Muscle of leg (tissue), 16 donors: ENCODE results near the gene CCDC17. TPM values are rescaled to one million over a fixed set of nuclear protein-coding genes. Genes with fewer than 3 reads are reported as not detected.

ENCODE experiments used
- DNase-seq: peaks from one replicate; pipeline ENCODE4 v3.0.0; 2013
- H3K27ac ChIP-seq: one replicate; pipeline ENCODE4 v1.5.1; 2013; ENCODE audit warnings: mild to moderate bottlenecking, low read length, control low read depth
- H3K27me3 ChIP-seq: one replicate; pipeline ENCODE4 v1.6.1; 2013; ENCODE audit warnings: low read length; ENCODE audit not compliant: control insufficient read depth, insufficient read depth
- H3K36me3 ChIP-seq: one replicate; pipeline ENCODE4 v1.6.1; 2013; ENCODE audit warnings: low read length; ENCODE audit not compliant: control insufficient read depth, insufficient read depth
- H3K4me1 ChIP-seq: one replicate; pipeline ENCODE4 v1.6.1; 2013; ENCODE audit warnings: low read length; ENCODE audit not compliant: control insufficient read depth, insufficient read depth
- H3K4me3 ChIP-seq: one replicate; pipeline ENCODE4 v1.5.1; 2013; ENCODE audit warnings: low read length, control low read depth
- H3K9me3 ChIP-seq: replicated peaks from 2 replicates; pipeline ENCODE4 v1.6.1; 2013; ENCODE audit warnings: low read depth, low read length; ENCODE audit not compliant: control insufficient read depth
- WGBS: methylation state at CpG from one replicate; pipeline ENCODE4 v1.1.5; 2013; ENCODE audit warnings: missing lambda C conversion rate; ENCODE audit not compliant: insufficient coverage; 5-methylcytosine and 5-hydroxymethylcytosine counted together
- long read RNA-seq, 11 donors: transcript quantifications; one replicate each; lab custom pipeline, GENCODE V29; 2026
- polyA plus RNA-seq, 8 donors: library from polyadenylated mRNA; unstranded; fragments of 120-200 nt; gene quantifications; one replicate each; pipeline versions ENCODE4 v1.2.1 to v1.2.3, GENCODE V29; 2013; ENCODE audit warnings: inconsistent platforms in 1 of 8, low replicate concordance in 1 of 8; ENCODE audit not compliant: insufficient read length in 8 of 8, insufficient read depth in 1 of 8
- total RNA-seq: library from RNA; stranded (reverse); fragments of 120-200 nt; gene quantifications from one replicate; pipeline ENCODE4 v1.2.4, GENCODE V29; 2013

CCDC17 gene
- 1.2 TPM for total RNA-seq
- 1 to 10 TPM in 5 of 8 donors, under 1 TPM in 3; 0.71 to 2.0 (median 1.5) TPM for polyA plus RNA-seq
- long read RNA-seq, donor 1: 0 reads
- long read RNA-seq, donor 2: 0 reads
- long read RNA-seq, donor 3: 0 reads
- long read RNA-seq, donor 4: 0 reads
- long read RNA-seq, donor 5: 0 reads
- long read RNA-seq, donor 6: 0 reads
- long read RNA-seq, donor 7: 0 reads
- long read RNA-seq, donor 8: 0 reads
- long read RNA-seq, donor 9: 0 reads
- long read RNA-seq, donor 10: 0 reads
- long read RNA-seq, donor 11: 0 reads

DNA sequence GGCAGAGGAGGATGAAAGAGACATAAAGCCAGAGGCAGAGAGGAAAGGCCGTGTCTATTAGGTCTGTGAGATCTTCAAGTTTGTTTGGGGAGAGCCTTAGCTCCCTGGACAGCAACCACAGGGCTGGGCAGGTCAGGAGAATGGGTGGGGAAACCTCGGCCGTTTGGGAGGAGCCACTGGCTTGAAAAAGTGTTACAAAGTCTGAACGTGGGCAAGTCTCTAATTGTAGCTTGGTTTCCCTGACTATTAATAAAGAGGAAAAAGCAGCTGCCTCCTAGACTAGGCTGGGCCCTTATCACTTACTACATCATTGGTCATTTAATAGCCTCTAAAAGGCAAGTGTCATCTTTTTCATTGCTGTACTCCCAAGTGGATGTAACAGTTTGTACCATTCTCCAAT lies at the start of gene CCDC17:
CCDC17 (minus strand) TSS at position 83 of the 400 bp plus-strand sequence. CDS start 145 bp downstream, outside the sequence.
- Histone ChIP-seq H3K9me3 (no peaks in the 10 kb centered on the region), H3K4me3 (peak within 1 kb of the TSS; percentile 37), H3K36me3 (peaks cover 46% of the 10 kb centered on the region), H3K27ac (no peak within 1 kb of the TSS), H3K4me1 (peaks cover 15% of the 10 kb centered on the region), H3K27me3 (no peaks in the 10 kb centered on the region)
- WGBS: 20% methylated on average over 4 of the region's 4 CpGs
- DNase-seq: peak; percentile 17

DNA sequence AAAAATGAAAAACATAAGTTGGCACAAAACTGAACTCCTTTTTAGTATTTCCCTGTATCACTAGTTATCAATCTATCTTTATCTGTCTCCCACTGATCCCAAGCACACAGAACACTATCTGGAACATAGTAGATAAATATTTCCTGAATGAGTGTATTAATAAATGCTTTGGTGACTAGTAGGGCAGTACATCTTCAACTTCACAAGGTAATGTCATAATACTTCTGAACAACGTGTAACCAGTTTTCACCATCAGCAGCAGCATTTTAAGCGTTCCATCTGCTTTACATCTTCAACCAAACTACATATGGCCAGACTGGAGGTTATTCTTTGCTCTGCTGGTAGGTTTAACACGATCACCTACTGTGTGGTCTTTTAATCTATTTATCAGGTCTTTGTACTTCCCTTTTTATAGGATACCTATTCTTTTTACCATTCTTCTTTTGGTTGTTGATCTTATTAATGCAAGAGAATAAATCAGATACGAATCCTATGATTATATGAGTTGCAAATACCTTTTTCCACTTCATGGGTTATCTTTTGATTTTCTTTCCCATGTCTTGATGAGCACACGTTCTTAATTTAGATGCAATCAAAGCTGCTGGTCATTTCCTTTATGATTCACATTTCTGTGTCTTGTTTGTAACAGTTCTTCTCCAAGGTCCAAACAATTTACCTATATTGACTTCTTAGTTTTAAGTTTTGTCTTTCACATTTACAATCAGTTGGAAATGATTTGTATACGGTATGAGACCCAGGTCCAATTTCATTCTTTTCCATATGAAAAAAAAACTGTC lies 46.2 kb upstream of the CCDC17 start:
- no peak overlapping the region for H3K27ac ChIP-seq
- H3K4me3 ChIP-seq: no peak overlapping the region
- H3K27me3 ChIP-seq: no peaks in the 10 kb centered on the region
- no peaks in the 10 kb centered on the region for H3K4me1 ChIP-seq
- WGBS: no CpG with 5 or more reads among the region's 6 CpGs
- no peaks in the 10 kb centered on the region for H3K9me3 ChIP-seq
- no peak for DNase-seq
- no peaks in the 10 kb centered on the region for H3K36me3 ChIP-seq

DNA sequence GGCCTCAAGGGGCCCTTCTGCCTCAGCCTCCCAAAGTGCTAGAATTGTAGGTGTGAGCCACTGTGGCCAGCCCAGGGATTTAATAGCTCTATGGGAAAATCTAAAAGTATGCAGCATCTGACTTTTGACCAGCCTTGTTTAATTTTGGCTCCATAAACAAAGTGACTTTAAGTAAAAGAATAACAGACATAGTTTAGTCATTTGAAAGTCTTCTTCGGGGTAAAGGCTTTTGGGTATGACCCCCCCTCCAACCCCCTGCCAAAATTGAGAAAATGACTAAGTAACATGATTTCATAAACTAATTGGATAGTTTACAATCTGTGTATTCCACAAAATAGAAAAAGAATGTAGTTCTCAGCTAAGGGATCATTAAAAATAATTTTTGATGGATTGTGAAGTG lies 45.5 kb upstream of the CCDC17 start:
- no peak overlapping the region for H3K4me3 ChIP-seq
- H3K27ac ChIP-seq: no peak overlapping the region
- no peak for DNase-seq
- no peaks in the 10 kb centered on the region for H3K27me3 ChIP-seq
- H3K36me3 ChIP-seq: no peaks in the 10 kb centered on the region
- no peaks in the 10 kb centered on the region for H3K9me3 ChIP-seq
- WGBS: no CpG with 5 or more reads among the region's 1 CpG
- H3K4me1 ChIP-seq: no peaks in the 10 kb centered on the region

DNA sequence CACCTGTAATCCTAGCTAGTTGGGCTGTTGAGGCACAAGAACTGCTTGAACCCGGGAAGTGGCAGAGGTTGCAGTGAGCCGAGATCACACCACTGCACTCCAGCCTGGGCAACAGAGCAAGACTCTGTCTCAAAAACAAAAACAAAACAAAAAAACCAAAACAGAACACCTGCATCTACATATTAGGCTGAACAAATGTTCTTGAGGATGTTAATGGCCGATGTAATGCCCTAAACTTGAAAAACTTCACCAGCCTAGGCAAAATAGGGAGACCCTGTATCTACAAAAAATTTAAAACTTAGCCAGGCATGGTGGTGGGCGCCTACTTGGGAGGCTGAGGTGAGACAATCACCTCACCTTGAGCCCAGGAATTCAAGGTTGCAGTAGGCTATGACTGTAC lies 44.7 kb upstream of the CCDC17 start:
- Histone ChIP-seq H3K27me3 (no peaks in the 10 kb centered on the region), H3K4me3 (no peak overlapping the region), H3K4me1 (no peaks in the 10 kb centered on the region), H3K27ac (no peak overlapping the region), H3K9me3 (no peaks in the 10 kb centered on the region), H3K36me3 (no peaks in the 10 kb centered on the region)
- 100% methylated on average over 1 of the region's 4 CpGs for WGBS
- no peak for DNase-seq

DNA sequence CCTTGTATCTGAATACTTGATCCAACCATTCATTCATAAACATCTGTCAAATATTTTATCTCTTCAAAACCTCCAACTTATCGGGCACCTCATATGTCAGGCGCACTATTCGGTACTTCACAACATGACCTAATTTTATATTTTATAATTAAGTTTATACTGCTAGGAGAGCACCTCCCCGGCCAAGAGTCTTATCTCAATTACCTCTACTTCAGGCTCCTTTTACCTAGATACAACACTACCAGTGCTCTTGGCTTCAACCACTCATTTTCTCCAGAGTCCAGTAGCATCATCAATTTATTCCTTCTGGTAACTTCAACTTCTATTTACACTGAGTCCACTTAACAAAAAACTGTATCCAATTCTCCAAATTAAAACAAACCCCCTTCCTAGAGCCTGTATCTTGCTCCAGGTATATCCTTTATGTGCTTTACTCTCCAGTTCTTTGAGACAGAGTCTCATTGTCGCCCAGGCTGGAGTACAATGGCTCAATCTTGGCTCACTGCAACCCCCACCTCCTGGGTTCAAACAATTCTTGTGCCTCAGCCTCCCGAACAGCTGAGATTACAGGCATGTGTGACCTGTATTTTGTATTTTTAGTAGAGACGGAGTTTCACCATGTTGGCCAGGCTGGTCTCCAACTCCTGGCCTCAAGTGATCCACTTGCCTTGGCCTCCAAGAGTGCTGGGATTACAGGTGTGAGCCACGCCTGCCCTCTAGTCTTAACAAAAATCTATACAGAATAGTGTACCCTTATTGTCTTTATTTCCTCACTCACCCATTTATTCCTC lies 43.7 kb upstream of the CCDC17 start:
- no peaks in the 10 kb centered on the region for H3K9me3 ChIP-seq
- no peaks in the 10 kb centered on the region for H3K36me3 ChIP-seq
- no peak overlapping the region for H3K27ac ChIP-seq
- H3K27me3 ChIP-seq: no peaks in the 10 kb centered on the region
- 88% methylated on average over 4 of the region's 8 CpGs for WGBS
- DNase-seq: no peak
- no peaks in the 10 kb centered on the region for H3K4me1 ChIP-seq
- no peak overlapping the region for H3K4me3 ChIP-seq

DNA sequence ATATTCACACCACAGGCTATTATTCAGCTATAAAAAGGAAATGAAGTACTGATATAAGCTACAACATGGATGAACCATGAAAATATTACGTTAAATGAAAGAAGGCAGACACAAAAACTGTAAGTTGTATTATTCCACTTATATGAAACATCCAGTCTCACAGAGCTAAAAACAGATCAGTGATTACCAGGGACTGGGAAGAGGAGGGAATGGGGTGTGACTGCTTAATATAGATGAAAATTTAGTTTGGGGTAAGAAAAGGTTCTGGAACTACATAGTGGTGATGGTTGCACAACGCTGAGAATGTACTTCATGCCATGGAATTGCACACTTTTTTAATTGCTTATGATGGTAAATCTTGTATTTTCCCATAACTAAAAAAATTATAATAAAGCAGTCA lies 43.0 kb upstream of the CCDC17 start:
- H3K9me3 ChIP-seq: no peaks in the 10 kb centered on the region
- no CpG with 5 or more reads among the region's 2 CpGs for WGBS
- H3K27ac ChIP-seq: no peak overlapping the region
- no peak for DNase-seq
- no peaks in the 10 kb centered on the region for H3K27me3 ChIP-seq
- no peak overlapping the region for H3K4me3 ChIP-seq
- no peaks in the 10 kb centered on the region for H3K4me1 ChIP-seq
- H3K36me3 ChIP-seq: no peaks in the 10 kb centered on the region

DNA sequence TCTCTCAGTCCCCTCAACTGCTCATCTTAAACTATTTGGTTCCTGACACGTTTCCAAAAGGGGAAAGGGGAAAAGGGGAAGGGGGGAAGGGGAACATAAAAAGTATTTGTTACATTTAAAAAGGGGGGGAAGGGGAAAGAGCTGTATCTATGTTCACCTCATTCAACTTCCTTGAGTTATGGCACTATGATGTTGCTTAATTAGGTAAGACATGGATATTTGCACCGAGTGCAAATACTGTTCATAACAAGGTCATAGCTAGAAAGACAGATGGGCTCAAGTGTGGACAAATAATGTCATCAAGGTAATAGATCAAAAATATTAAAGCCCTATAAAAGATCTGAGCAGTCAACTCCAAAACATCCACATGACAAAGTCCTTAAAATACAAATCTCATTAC lies 36.5 kb upstream of the CCDC17 start:
- Histone ChIP-seq H3K36me3 (peaks cover 38% of the 10 kb centered on the region), H3K4me1 (no peaks in the 10 kb centered on the region), H3K4me3 (no peak overlapping the region), H3K9me3 (no peaks in the 10 kb centered on the region), H3K27ac (no peak overlapping the region), H3K27me3 (no peaks in the 10 kb centered on the region)
- WGBS: no CpG with 5 or more reads among the region's 2 CpGs
- no peak for DNase-seq

DNA sequence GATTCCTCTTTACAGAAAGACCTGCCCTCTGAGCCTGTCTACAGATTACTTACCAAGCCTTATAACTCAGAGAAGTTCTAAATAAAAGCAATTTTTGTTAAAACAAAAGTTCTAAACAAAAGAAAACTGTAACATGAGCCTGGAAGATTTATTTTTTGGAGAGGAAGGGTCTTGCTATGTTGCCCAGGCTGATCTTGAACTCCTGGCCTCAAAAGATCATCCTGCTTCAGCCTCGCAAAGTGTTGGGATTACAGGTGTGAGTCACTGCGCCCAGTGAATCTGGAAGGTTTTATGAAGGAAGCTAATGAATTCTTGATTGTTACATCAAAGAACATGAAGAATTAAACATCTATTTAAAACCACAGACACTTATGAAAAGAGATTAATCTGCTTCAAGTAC lies 35.4 kb upstream of the CCDC17 start:
- no peaks in the 10 kb centered on the region for H3K9me3 ChIP-seq
- WGBS: no CpG with 5 or more reads among the region's 2 CpGs
- no peaks in the 10 kb centered on the region for H3K4me1 ChIP-seq
- H3K27me3 ChIP-seq: no peaks in the 10 kb centered on the region
- H3K27ac ChIP-seq: no peak overlapping the region
- no peak overlapping the region for H3K4me3 ChIP-seq
- DNase-seq: no peak
- peaks cover 45% of the 10 kb centered on the region for H3K36me3 ChIP-seq

DNA sequence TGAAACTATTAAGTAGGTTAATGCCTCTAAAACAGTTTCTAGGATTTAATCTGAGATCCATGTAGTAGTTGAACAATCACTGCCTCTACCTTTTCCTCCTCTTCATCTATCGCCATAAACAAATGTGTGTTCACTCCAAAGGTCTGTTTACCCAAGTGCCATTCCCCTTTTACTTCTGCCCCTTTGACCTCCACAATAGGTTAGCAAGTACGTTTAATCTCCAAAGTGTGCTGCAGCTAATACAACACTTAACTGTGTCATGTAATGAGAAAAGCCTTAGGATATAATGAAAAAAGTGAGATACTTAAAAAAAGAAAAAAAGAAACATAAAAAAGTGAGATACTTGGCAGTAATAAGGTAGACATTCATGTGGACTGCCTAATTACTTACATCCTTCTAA lies 34.3 kb upstream of the CCDC17 start:
- DNase-seq: no peak
- H3K9me3 ChIP-seq: no peaks in the 10 kb centered on the region
- H3K36me3 ChIP-seq: peaks cover 51% of the 10 kb centered on the region
- no peaks in the 10 kb centered on the region for H3K4me1 ChIP-seq
- no CpG with 5 or more reads among the region's 2 CpGs for WGBS
- no peak overlapping the region for H3K4me3 ChIP-seq
- H3K27ac ChIP-seq: no peak overlapping the region
- H3K27me3 ChIP-seq: no peaks in the 10 kb centered on the region
